Transverse colon (tissue), 4 donors: ENCODE data around the gene OR8B8. TPM values are rescaled to one million over a fixed set of nuclear protein-coding genes. Genes with fewer than 3 reads are reported as not detected.

Source experiments
- DNase-seq: peaks from one replicate; pipeline ENCODE4 v3.0.0-alpha.2; 2019
- H3K27ac ChIP-seq, 4 donors: fragments of 200-600 bp; sonication (generic); 2 replicates each; pipeline ENCODE4 v1.5.1; 2016 to 2018; ENCODE audit warnings: inconsistent platforms in 4 of 4
- H3K27me3 ChIP-seq: fragments of 200-600 bp; sonication (generic); 2 replicates; pipeline ENCODE4 v1.5.1; 2017; ENCODE audit warnings: inconsistent platforms
- H3K36me3 ChIP-seq, 4 donors: fragments of 200-600 bp; sonication (generic); 2 replicates each; pipeline ENCODE4 v1.5.1; 2017 to 2019; ENCODE audit warnings: inconsistent platforms in 4 of 4
- H3K4me1 ChIP-seq, 4 donors: fragments of 200-600 bp; sonication (generic); 2 replicates each; pipeline ENCODE4 v1.5.1; 2017 to 2020; ENCODE audit warnings: inconsistent platforms in 4 of 4
- H3K4me3 ChIP-seq, 4 donors: fragments of 200-600 bp; sonication (generic); 1 replicate in 1 of 4; 2 replicates in 3 of 4; pipeline versions ENCODE4 v1.5.1 to v1.6.1; 2017 to 2019; ENCODE audit warnings: inconsistent platforms in 4 of 4
- H3K9me3 ChIP-seq, 2 donors: fragments of 200-600 bp; sonication (generic); 2 replicates each; pipeline ENCODE4 v1.5.1; 2017 to 2019; ENCODE audit warnings: inconsistent platforms in 2 of 2
- EP300 ChIP-seq: sonication (generic); formaldehyde crosslinking; IDR thresholded peaks from one replicate; pipeline ENCODE4 v1.6.1; 2017; ENCODE audit warnings: antibody characterized with exemption, low read depth
- POLR2A ChIP-seq: fragments of 450-650 bp; IDR thresholded peaks from one replicate; pipeline ENCODE4 v1.6.1; 2016; ENCODE audit warnings: antibody characterized with exemption, mild to moderate bottlenecking, moderate library complexity
- POLR2AphosphoS5 ChIP-seq, 3 donors: sonication (generic); formaldehyde crosslinking; IDR thresholded peaks; one replicate each; pipeline ENCODE4 v1.6.1; 2016; ENCODE audit warnings: antibody characterized with exemption in 3 of 3
- WGBS, 2 donors: methylation state at CpG; one replicate each; pipeline ENCODE4 v1.1.5; 2018; ENCODE audit warnings: low coverage in 1 of 2; 5-methylcytosine and 5-hydroxymethylcytosine counted together
- in situ Hi-C, 4 donors: fragments of 200-750 bp; cut with MboI; loops; one replicate each; pipeline versions ENCODE4 v1.15.0 to v1.15.1; 2017; ENCODE audit warnings: low sequenced_read_pairs in 3 of 4, low pct_ligation_motif_present in 1 of 4, low pct_unique_long_range_greater_than_20kb in 1 of 4
- intact Hi-C: fragments of 100-400 bp; cut with DNase I; formaldehyde crosslinking; loops from one replicate; pipeline ENCODE4 v1.15.1; 2023; ENCODE audit warnings: low total_unique reads
- total RNA-seq, 4 donors: library from RNA; depleted of rRNA; stranded (reverse); fragments of >200 nt; gene quantifications; one replicate each; pipeline ENCODE4 v1.1.0, GENCODE V29; 2016
- TF ChIP-seq, protein P1 (sequence below), 5 experiments: fragments of 200-600 bp in 3 of 5; fragments of 450-650 bp in 2 of 5; sonication (generic) in 3 of 5; IDR thresholded peaks; 1 replicate in 2 of 5; 2 replicates in 3 of 5; pipeline ENCODE4 v1.5.1; 2016 to 2017; ENCODE audit warnings: antibody characterized with exemption in 5 of 5, inconsistent platforms in 3 of 5, mild to moderate bottlenecking in 2 of 5, moderate library complexity in 1 of 5

OR8B8 gene, protein sequence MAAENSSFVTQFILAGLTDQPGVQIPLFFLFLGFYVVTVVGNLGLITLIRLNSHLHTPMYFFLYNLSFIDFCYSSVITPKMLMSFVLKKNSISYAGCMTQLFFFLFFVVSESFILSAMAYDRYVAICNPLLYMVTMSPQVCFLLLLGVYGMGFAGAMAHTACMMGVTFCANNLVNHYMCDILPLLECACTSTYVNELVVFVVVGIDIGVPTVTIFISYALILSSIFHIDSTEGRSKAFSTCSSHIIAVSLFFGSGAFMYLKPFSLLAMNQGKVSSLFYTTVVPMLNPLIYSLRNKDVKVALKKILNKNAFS
- total RNA-seq, result not detected

DNA sequence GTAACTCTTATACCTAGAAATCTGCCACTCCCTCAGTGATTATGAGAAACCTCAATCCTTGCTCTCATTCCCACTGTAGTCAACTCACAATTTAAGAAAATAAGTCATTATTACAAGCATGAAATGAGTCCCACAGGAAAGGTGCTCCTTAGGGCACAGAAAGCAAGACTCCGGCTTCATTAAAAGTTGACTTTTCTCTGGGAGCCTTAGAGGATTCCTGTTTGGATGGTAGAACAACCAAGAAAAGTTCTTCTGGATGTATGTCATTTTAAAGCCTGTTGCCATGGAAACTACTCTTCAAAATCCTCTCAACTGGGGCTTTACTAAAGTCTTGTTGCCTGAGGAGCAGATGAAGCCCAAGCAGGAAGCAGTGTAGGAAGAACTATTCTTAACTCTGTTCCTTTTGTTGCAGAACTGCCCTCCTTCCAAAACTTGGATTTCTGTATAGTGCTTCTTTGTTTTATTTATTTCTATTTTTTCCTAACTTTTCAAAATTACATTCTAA lies at the start of gene OR8B8:
Gene OR8B8 (minus strand): TSS at position 51 of the 505 bp plus-strand sequence. CDS start 4,611 bp downstream, outside the sequence.
- no peak for DNase-seq
- H3K4me1 ChIP-seq, result no peaks in the 10 kb centered on the region
- no peak within 1 kb of the TSS for H3K27ac ChIP-seq
- TF ChIP-seq, protein P1, sequence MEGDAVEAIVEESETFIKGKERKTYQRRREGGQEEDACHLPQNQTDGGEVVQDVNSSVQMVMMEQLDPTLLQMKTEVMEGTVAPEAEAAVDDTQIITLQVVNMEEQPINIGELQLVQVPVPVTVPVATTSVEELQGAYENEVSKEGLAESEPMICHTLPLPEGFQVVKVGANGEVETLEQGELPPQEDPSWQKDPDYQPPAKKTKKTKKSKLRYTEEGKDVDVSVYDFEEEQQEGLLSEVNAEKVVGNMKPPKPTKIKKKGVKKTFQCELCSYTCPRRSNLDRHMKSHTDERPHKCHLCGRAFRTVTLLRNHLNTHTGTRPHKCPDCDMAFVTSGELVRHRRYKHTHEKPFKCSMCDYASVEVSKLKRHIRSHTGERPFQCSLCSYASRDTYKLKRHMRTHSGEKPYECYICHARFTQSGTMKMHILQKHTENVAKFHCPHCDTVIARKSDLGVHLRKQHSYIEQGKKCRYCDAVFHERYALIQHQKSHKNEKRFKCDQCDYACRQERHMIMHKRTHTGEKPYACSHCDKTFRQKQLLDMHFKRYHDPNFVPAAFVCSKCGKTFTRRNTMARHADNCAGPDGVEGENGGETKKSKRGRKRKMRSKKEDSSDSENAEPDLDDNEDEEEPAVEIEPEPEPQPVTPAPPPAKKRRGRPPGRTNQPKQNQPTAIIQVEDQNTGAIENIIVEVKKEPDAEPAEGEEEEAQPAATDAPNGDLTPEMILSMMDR (IDR thresholded peaks at IDR 0.05), result no peak
- TF ChIP-seq EP300, result no peak
- no peak for TF ChIP-seq POLR2AphosphoS5 (IDR thresholded peaks at IDR 0.05)
- no peak for TF ChIP-seq POLR2A
- no peak within 1 kb of the TSS for H3K4me3 ChIP-seq
- WGBS, 2 donors, result 100% methylated on average over 1 of the region's 1 CpG; no CpG with 5 or more reads in 1 of the 2 donors
- no peaks in the 10 kb centered on the region for H3K9me3 ChIP-seq
- H3K36me3 ChIP-seq, result no peaks in the 10 kb centered on the region
- intact Hi-C loops, result no loop called here
- H3K27me3 ChIP-seq, result no peaks in the 10 kb centered on the region
- in situ Hi-C loops, result no loop called here

DNA sequence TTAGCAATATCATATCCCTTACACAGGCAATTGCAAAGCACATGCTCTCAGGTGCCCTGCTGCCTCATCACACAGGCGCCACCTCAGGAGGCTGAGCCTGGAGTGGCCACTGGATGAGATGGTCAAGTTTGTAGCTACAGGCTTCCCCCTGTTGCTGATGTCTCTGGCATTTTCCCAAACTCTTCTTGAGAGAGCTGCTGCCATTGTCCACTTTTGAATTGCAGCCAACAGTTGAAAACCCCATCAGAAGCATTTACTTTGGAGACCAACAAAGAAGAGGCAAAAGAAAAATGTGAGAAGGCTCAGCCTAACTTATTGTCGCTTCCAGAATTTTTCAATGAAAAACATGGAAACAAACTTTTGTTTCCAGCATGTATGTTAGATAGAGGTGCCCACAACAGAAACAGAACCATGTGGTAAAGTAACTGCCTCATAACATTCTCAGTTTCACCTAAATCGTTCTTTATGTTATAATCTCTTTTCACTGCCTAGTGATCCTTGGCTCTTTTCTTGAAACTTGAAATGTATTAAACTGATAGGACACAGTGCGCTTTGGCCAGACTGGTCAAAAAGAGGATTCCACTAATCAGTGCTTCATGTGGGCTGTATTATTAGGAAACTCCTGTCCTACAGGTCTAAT lies 47.6 kb upstream of the OR8B8 start:
- TF ChIP-seq POLR2A (no peak), POLR2AphosphoS5 (IDR thresholded peaks at IDR 0.05) (no peak), EP300 (no peak)
- TF ChIP-seq, protein P1 (IDR thresholded peaks at IDR 0.05), result no peak
- no peak for DNase-seq
- no peaks in the 10 kb centered on the region for H3K9me3 ChIP-seq
- in situ Hi-C loops (no loop called here), intact Hi-C loops (no loop called here)
- no peaks in the 10 kb centered on the region for H3K27me3 ChIP-seq
- no peak overlapping the region for H3K27ac ChIP-seq
- H3K4me1 ChIP-seq, result no peaks in the 10 kb centered on the region
- 85 to 89% methylated on average over 2 to 4 of the region's 4 CpGs for WGBS, 2 donors
- no peaks in the 10 kb centered on the region for H3K36me3 ChIP-seq
- H3K4me3 ChIP-seq, result no peak overlapping the region

GRCh38 chr11:124483422-124483821 lies 37.9 kb upstream of the OR8B8 start:
- 66% methylated on average over 4 of the region's 4 CpGs; no CpG with 5 or more reads in 1 of the 2 donors for WGBS, 2 donors
- no peaks in the 10 kb centered on the region for H3K27me3 ChIP-seq

More at GRCh38 chr11:124483422-124483821, 37.9 kb upstream of the OR8B8 start:
- no peak for DNase-seq
- no peak overlapping the region for H3K27ac ChIP-seq
- in situ Hi-C loops, result no loop called here
- H3K4me3 ChIP-seq, result no peak overlapping the region
- no peak for TF ChIP-seq POLR2AphosphoS5 (IDR thresholded peaks at IDR 0.05)
- TF ChIP-seq, protein P1 (IDR thresholded peaks at IDR 0.05), result no peak
- TF ChIP-seq EP300, result no peak
- TF ChIP-seq POLR2A, result no peak
- H3K9me3 ChIP-seq, result no peaks in the 10 kb centered on the region
- H3K4me1 ChIP-seq, result no peaks in the 10 kb centered on the region
- intact Hi-C loops, result no loop called here
- no peaks in the 10 kb centered on the region for H3K36me3 ChIP-seq
